HG02623 (cell line): ENCODE results near the gene CFAP99.

ENCODE experiments used
- ATAC-seq: cut with Tn5 transposase; IDR thresholded peaks from one replicate; pipeline ENCODE4 v1.9.1; 2021; ENCODE audit warnings: moderate library complexity; ENCODE audit not compliant: unreplicated experiment

The CFAP99 gene

DNA sequence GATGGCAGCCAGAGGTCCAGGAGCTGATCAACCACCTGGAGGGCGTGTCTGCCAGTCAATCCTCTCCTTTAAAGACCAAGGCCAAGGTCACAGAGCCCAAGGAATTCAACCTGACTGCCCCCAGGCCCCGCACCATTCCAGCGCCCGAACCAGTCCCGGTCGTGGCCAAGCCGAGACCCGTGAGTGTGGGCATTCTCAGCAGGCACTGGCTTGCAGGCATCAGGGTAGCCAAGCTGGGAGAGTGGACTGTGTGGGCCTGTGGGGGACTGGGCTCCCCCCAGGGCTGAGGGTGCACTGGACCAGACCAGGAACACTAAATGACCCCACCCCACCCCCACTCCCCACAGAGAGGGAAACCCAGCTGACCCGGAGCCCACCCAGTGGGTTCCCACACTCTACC, 26.4 kb downstream of the CFAP99 start:
- no peak for ATAC-seq

DNA sequence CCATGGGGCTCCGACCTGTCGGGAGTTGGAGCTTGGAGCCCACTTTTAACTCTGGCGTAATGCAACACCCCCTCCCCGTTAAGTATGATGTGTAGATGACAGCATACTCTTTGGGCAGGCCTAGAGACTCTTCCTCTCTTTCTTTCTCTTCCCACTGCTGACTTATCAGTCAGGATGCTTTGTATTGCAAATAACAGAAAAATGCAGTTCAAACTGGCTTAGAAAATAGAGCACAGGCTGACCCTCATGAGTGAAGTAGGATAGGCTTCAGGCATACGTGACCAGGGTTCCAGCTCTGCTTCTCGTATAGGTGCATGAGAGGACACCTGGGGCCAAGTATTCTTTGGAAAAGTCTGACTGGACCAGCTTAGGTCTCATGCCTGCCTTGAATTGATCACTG, 26.8 kb downstream of the CFAP99 start:
- no peak for ATAC-seq

DNA sequence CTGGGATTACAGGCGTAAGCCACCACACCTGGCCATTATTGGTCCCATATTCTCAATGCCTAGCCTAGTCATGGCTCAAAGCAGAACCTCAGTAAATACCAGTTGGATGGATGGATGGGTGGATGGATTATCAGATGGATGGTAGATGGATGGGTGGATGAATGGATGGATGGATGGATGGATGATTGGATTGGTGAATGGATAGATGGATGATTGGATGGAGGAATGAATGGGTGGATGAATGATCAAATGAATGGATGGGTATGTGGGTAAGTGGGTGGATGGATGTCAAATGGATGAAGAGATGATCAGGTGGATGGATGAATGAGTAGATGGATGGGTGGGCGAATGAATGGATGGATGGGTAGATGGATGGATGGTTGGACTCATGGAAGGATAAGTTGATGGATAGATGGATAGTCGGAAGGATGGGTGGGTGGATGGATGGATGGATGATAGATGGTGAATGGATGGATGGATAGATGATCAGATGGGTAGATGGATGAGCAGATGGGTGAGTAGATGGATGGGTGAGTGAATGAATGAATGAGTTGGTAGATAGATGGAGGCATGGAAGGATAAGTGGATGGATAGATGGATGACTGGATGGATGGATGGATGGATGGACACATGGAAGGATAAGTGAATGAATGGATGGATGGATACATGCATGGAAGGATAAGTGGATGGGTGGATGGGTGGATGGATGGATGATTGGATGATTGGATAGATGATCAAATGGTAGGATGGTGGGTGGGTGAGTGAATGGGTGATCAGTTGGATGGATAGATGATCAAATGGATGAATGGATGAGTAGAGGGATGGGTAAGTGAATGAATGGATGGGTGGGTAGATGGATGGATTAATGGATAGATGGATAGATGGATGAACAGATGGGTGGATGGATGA, 28.2 kb downstream of the CFAP99 start:
- ATAC-seq, result no peak

DNA sequence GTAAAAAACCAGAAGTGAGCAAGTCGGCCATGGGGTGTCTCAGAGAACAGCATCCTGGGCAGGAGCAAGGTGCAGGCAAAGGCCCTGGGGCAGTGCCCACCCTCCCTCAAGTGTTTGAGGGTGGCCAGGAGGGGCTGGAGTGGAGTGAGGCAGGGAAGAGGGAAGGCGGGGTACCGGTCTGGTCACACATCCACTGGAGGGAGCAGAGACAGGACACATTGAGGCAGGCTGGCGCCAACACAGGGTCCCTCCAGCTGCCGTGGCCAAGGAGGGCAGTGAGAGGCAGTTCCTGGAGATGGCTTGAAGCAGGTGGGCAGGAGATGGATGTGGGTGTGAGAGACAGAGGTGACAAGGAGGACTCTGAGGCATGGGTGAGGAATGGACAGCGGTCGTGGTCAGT, 29.8 kb downstream of the CFAP99 start:
- no peak for ATAC-seq

DNA sequence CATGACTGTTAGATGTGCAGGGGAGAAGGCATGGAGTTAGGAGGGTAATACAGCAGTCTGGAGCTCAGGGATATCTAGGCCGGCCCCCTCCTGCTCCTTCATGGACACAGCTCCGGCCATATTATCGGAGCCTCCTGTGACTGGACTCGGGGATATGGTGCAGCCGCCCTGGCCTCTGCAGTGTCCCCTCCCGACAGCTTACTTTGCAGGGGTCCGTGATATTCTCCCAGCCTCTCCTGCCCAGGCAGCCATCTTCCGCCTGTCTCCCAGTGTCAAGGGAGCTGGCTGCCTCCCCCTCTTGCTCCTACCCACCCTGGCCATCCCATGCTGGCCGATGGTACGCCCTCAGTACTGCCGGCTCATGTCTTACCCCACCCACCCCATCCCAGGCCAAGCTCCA, 30.3 kb downstream of the CFAP99 start:
- ATAC-seq, result no peak

DNA sequence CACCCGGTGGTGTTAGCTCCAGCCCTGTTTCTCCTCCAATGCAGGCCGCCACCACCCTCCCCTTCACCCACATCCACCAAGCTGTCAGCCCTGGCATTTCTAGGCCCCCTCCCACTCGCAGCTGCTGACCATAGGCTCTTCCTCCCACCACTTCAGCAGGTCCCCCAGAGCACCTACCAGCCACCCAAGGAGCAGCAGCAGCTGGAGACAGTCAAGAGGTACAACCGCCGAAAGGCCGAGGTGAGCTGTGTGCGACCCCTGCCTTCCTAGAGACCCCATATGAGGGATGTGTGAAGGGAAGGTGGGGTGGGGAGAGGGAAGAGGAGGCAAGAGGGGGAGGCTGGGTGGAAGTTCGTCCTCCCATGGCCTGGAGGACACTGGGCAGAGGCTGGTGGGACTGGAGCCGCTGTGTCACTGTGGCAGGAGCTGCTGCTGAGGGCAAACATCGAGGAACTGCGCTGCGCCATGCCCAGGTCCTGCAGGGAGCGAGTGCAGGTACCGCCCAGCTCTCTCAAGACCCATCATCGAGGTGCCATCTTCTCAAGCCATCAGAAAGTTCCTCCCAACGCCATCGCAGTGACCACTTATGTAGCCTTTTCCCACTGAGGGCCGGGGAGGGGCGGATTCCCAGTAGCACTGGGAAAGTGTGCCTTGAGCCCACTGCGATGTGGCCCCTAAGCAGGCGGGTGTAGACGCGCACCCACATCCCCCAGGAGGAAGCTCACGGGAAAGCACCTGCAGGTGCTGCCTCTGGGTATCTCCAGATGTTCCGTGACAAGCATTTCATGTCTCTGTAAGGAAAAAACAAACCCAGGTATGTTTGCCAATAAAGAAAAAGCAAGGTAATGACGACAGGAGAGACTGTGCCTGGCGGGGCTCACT, 31.0 kb downstream of the CFAP99 start:
- no peak for ATAC-seq

DNA sequence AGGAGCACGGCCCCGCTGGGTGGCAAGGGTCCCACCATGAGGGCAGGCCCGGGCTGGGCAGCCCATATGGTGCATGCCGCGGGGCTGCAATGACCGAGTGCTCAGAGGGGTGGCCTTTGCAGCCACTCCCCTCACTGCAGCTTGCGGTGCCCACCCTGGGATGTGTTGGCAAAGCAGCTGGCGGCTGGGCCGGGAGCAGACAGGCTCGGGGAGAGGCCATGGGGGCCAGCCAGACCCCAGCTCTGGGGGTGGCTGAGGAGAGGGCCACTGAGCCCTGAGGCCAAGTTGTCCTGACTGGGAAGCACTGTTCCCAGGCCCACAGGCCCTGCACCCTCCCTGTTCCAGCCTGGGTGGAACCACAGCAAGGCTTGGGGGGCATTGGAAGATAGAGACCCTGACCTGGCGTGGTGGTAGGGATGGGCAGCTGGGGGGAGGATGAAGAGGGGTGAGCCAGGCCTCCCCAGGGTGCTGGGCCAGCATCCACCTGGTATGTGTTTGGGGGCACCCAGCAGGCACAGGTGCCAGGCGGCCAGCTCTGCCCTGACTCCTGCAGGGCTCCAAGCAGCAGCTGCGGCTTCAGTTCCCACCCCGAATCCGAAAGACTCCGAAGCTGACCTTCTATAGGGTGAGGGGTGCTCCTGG, 31.8 kb downstream of the CFAP99 start:
- no peak for ATAC-seq

DNA sequence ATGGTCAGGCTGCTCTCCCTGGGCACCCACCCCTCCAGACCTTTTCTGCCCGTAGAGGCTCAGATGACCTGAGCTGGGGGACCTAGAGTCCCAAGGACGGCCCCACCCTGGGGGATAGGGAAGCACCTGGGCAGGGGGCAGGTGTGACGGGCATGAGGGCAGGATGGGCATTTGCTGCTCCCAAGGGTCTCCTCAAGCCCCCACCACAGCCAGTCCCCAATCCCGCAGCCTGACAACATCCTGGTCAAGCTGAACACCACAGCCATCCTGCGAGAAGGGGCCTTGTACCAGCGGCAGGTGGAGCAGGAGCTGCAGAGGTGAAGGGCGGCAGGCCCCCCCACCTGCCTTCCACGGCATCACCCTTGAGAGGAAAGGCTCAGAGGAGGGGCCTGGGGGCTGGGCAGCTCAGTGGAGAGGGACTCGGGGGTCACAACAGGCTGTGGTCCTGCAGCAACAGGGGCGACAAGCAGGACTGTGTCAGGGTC, 32.3 kb downstream of the CFAP99 start:
- ATAC-seq, result no peak

DNA sequence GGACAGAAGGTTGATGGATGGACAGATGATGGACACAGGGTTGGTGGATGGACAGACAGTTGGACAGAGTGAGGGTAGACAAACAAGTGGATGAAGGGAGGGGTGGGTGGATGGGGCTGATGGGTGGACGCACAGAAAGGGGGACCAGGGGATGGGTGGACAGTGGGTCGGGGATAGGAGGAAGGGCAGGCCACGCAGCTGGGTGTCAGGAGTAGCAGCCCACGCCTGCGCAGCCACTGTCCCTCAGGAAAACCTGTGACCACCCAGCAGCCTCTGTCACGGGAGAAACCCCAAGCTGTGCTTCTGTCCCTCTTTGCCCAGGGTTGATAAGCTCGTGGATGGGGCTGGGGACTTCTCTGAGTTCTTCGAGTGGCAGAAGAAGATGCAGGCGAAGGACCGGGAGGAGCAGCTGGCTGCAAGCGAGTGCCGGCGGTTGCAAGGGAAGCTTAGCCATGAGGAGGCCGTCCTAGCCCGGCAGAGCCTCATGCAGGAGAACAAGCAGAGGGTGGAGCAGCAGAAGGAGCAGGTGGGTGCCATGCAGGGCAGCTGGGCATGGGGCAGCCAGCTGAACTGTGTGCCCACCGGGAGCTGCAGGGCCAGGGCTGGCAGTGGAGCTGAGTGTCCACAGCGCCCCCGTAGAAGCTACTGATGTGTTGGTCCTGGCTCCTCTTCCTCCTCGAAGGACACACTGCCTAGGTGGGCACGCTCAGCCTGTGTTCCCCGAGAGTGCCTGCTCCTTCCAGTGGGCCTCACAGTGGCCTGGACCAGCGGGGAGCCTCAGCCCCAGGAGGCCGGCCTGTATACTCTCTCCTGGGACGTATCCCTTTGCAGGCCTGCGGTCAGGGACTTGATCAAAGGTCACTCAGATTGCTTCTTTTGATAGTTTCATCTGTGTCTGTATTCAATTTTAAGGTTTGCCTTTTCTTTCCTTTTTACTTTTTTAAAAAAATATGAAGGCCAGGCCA, 33.3 kb downstream of the CFAP99 start:
- no peak for ATAC-seq

DNA sequence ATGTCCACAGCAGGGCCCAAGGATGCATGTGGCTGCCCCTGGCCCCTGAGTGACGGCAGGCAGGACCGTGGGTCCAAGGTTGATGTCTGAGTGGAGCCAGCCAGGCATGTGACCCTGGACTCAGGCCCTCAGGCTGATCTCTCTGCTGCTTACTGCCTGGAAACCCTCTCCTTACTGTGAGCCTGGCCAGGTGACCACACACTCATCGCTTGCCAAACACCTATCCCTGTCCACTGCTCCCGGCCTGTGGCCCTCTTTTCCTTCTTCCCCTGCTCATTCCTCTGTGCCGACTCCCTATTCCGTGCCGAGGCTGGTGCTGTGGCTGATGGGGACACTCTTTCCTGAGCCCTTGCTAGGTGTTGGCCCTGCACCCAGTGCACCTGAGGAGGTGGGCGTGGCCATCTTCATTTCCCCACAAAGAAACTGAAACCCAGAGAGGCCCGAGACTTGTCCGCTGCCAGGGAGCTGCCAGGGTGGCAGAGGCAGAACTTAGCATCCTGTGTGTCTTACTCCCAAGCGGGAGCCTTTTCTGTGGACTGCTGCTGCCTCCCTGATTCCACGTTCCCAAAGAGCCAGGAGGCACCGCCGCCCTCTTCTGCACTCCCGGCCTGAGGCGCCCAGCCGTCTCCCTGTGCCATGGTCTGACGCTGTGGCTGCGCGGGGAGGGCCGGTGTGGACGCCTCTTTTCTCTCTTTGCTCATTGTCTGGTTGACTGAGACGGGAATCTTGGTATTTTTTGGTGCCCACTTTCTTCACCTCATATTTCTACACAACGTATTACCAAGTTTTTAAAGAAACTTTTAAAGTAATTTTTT, 38.9 kb downstream of the CFAP99 start:
- no peak for ATAC-seq

DNA sequence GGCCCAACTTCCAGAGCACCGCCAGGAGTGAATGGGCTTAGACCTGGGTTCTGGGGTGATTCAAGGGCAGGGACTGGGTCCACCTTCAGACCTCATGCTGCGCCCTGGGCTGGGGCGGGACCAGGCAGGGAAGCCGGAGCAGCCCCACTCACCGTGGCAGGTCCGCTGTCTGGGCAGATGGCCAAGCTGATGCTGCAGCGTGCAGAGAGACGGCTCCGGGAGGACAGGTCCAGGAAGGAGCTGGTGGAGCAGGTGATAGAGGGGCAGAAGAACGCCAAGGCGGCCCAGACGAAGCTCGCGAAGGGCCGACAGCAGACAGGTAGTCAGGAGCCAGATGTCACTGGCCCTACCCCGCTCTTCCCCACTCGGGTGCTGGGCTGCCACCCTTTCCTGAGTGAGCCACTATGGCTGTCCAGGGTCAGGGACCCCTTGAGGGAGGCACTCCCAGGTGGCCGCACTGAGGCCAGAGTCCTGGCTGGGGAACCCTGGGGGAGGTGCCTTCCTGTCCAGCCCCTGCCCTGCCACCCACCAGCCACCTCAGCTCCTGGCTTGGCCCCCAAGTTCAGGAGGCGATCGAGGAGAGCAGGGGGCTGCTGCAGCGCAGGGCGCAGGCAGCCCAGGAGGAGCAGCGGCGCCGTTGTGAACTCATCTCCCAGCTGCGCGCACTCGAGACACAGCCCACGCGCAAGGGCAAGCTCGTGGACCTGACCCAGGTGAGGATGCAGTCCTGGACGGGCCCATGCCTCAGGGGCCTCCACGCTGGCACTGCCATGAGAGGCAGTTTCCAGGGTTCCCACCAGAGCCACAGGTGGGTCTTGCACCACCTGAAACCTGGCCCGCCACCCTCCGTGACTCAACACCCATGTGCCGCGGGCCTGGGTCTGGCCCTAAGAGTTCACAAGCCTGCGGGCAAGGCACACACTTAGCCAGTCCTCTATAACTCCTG, 40.1 kb downstream of the CFAP99 start:
- ATAC-seq, result no peak

DNA sequence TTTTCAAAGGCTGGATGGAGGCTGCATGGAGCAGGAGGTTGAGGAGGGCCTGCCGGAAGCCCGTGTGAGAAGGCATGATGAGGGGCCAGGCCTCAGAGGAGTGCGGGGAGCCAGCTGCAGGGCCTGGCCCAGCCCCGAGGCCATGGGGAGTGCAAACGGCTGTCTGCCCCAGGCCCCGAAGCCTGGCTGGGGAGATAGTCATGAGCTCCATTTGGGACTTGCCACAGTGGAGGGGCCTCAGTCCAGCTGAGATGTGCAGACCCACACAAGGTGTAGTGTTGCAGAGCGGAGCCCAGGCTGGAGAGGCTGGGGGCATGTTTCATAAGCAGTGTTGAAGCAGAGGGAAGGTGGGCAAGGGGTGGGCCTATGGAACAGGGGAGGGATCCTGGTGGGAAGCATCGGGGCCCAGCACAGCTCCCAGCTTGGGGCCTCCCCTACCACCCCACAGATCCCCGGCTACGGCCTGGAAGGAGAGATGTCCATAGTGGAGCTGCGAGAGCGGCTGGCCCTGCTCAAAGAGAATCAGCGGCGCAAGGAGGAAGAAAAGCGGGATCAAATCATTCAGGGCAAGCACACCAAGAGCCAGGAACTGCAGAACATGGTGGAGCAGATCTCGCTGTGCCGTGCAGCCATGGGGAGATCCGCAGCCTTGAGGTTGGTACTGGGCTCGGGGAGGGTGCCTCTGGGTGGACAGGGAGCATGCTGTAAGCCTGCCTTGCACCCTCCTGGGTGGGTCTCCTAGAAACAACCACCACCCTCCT, 41.0 kb downstream of the CFAP99 start:
- ATAC-seq, result no peak

DNA sequence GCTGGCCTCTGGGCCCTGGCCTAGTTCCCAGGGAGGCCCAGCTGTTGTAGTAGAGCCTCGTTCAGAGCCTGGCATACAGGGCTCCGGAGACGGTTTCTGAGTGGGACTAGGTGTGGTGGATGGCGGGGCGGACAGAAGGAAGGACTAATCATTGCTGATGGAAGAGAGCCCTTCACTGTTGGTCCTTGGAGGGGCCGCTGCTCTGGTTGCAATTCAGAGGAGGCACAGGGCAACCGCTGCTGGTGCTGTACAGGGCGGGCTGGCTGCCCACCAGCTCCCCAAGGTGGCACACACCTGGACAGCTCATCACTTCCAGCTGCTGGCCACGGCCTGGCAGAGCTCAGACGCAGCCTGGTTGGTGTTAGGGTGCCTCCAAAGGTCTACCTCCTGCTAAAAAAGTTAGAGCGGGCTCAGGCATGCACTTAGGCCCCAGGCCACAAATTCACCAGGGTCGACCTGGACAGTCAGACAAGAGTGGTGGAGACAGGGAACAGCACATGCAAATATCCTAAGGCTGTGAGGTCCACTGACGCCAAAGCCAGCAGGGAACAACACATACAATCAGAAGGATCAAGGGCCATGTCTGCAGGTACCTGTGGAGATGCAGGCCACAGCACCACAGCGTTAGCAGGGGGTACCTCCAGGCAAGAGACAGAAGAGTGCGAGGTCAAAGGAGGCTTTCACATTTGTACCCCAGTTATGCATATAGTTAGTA, 42.6 kb downstream of the CFAP99 start:
- ATAC-seq, result no peak

DNA sequence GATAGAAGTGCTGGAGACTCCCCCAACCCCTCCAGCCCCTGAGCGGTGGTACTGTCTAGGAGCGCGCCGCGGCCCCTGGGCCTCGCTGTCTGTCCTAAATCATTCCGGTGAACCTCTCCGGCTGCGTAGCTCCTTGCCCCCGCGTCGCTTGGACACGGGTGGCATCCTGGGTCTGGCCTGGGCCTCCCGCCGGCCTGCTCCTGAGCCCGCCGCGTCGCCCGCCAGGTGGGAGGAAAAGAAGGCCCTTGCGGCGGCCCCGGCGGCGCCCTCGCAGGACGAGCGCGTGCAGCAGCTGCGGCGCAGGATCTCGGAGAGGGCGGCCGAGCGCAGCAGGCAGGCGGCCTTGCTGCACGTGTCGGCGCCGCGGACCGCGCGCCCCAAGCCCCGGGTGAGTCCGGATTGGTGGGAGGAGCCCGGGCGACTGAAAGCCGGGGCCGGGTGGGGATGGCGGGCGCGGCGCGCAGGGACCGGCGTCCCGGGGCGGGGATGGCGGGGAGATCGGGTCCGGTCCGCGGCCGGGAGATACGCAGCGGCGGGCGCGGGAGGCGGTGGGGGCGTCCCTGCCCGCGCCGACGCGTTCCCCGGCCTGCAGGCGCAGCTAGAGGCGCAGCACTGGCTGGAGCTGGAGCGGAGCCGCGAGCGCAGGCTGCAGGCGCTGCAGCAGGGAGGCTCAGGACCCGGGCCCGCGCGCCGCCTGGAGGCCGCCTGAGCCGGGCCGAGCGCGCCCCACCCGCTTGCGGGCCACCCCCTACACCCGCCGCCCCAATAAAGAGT, 43.6 kb downstream of the CFAP99 start:
- ATAC-seq, result peak; percentile 72

DNA sequence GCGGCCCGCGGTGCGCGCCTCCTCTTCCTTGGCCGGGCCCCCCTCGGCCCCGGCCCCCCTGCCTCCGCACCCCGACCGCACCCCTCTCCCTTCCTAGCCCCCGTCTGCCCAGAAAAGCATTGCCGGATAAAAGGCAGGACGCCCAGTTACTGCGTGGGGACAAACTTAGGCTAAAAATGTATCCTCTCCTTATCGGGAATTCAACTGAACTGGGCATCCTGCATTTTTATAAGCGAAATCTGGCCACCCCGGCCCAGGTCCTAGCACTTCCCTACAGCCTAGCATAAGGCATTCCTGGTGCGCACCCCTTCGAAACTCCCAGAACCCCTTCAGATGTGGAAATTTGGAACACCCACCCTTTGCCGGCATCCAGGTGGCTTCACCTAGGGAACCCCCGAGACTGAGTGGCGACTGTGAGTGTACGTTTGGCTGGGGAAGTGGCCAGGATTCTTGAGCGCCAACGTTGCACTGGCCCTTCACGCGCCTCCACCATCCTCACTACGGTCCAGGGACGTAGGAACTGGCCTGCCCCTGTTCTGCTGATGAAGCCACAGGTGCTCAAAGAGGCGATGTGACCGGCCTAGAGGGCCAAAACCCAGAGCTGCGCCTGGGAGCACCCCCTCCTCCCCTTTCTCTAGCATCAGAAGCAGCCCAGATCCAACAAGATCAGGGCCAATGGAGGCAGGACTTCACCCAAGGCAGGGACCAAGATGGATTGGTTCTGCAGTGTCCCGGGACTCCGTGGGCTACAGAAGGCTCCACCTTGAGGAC, 44.4 kb downstream of the CFAP99 start:
- no peak for ATAC-seq
